Stomach (tissue), 4 donors: ENCODE results near the gene DFFA.

ENCODE experiments used
- EP300 ChIP-seq: sonication (generic); formaldehyde crosslinking; IDR thresholded peaks from one replicate; pipeline ENCODE4 v1.6.1; 2017; ENCODE audit warnings: antibody characterized with exemption
- POLR2A ChIP-seq, 4 donors: fragments of 450-650 bp; IDR thresholded peaks; one replicate each; pipeline ENCODE4 v1.6.1; 2016; ENCODE audit warnings: antibody characterized with exemption in 4 of 4, control low read depth in 2 of 4, mild to moderate bottlenecking in 1 of 4, moderate library complexity in 1 of 4

DNA sequence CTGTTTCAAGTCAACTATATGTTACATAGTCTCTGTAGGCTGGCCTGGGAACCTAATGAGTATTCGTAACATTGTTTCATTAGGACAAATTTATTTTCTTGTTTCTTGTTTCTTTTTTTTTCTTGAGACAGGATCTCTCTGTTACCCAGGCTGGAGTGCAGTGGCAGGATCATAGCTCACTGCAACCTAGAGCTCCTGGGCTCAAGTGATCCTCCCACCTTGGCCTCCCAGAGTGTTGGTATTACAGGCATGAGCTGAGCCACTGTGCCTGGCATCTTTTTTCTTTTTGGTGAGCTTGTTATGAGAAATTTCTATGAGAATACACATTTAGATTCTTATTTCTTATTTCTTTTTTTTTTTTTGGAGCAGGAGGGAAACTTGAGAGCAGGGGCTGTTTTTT, 35.3 kb downstream of the DFFA start:
- TF ChIP-seq EP300 = no peak
- no peak for TF ChIP-seq POLR2A (IDR thresholded peaks at IDR 0.05)
